ENCODE measurements around the gene SCARB1.

GRCh38 chr12:124848621-124849380 lies 14.9 kb downstream of the SCARB1 start:
- TF ChIP-seq CTCF (IDR thresholded peaks at IDR 0.05; ENCODE audit: borderline replicate concordance, extremely low read depth, low read length, poor library complexity, severe bottlenecking) = no peak
- no peak for TF ChIP-seq EZH2 (IDR thresholded peaks at IDR 0.05; ENCODE audit: borderline replicate concordance, low read depth, low read length, severe bottlenecking)

All from DND-41 (cell line).